ENCODE data around the gene SAP25. TPM values are rescaled to one million over a fixed set of nuclear protein-coding genes. Genes with fewer than 3 reads are reported as not detected.

The SAP25 gene
- total RNA-seq: 10 to 100 TPM in 3 of 6 donors, 1 to 10 TPM in 3; 1.2 to 18.9 (median 12.7) TPM

DNA sequence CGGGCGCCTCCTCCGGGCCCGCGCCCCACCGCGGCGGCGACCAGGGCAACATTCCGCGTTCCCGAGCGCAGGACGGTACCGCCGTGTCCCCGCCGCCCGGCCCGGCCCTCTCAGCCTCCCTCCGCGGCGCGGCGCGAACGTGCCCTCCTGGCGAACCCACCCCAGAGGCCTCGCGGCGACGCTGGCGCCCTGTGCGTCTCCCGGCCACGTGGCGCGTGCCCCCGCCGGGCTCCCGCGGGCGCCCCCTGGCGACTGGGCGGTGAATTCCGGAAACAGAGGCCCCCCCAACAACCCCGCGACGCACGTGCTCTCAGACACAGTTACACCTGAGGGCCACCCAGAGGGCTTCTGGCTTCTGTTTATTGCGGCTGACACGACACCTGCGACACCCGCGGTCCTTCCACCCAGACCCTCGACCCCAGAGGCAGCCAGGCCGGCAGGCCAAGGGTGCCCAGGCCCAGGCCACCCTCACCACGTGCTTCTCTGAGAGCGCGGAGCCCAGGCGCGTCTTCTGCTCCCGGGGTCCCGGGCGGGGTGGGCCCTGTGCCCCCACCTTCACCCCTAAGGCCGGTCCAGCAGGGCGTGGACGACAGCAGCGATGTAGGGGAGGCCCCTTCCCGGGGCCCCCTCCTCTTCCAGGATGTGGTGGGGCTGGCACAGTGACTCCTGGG, at the start of gene SAP25:
Gene SAP25, minus strand, starts transcription at position 210 of the 671 bp plus-strand sequence. Its CDS starts 158 bp downstream, at position 52.
- DNase-seq: peak in 1 of 2 donors; percentile 85
- H3K36me3 ChIP-seq: peaks cover 41 to 67% (median 62%) of the 10 kb centered on the region in 4 donors
- TF ChIP-seq EP300 (IDR thresholded peaks at IDR 0.05) (no peak), POLR2AphosphoS5 (IDR thresholded peaks at IDR 0.05) (no peak), POLR2A (IDR thresholded peaks at IDR 0.05) (no peak)
- TF ChIP-seq, protein P1, sequence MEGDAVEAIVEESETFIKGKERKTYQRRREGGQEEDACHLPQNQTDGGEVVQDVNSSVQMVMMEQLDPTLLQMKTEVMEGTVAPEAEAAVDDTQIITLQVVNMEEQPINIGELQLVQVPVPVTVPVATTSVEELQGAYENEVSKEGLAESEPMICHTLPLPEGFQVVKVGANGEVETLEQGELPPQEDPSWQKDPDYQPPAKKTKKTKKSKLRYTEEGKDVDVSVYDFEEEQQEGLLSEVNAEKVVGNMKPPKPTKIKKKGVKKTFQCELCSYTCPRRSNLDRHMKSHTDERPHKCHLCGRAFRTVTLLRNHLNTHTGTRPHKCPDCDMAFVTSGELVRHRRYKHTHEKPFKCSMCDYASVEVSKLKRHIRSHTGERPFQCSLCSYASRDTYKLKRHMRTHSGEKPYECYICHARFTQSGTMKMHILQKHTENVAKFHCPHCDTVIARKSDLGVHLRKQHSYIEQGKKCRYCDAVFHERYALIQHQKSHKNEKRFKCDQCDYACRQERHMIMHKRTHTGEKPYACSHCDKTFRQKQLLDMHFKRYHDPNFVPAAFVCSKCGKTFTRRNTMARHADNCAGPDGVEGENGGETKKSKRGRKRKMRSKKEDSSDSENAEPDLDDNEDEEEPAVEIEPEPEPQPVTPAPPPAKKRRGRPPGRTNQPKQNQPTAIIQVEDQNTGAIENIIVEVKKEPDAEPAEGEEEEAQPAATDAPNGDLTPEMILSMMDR (IDR thresholded peaks at IDR 0.05): no peak

DNA sequence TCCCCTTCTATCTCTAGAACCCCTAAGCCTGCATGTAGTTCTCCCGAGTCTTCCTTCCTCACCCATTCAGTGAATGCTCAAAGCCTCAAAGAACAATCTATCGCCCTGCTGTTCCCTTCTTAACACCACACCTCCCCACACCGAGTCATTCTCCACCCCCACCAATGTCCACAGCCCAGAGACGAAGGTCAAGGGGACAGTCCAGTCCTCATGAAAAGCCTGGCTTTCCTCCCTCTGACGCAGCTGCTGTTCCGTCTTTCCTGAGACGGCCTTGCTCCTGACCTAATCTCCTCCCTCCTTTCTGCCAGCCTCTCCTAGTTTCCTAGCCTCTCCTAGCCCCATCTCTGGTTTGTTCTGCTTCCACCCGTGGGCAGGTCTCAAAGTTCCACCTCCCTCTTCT, 47.9 kb upstream of the SAP25 start:
- Histone ChIP-seq H3K27me3 (no peaks in the 10 kb centered on the region), H3K4me3 (no peak overlapping the region), H3K27ac (no peak overlapping the region), H3K9me3 (no peaks in the 10 kb centered on the region), H3K4me1 (peaks cover 3 to 5% (median 4%) of the 10 kb centered on the region in 4 donors), H3K36me3 (no peaks in the 10 kb centered on the region)
- TF ChIP-seq POLR2AphosphoS5 (IDR thresholded peaks at IDR 0.05) (no peak), EP300 (IDR thresholded peaks at IDR 0.05) (no peak), POLR2A (IDR thresholded peaks at IDR 0.05) (no peak)
- TF ChIP-seq, protein P1 (IDR thresholded peaks at IDR 0.05): no peak
- 87 to 89% methylated on average over 8 of the region's 8 CpGs for WGBS, 2 donors
- no peak for ATAC-seq (ENCODE audit: low FRiP score in 2 of 2)
- no peak for DNase-seq

More for the DNA sequence above, at the start of gene SAP25:
- no peaks in the 10 kb centered on the region for H3K27me3 ChIP-seq
- no peak within 1 kb of the TSS for H3K27ac ChIP-seq
- ATAC-seq (ENCODE audit: low FRiP score in 2 of 2): no peak
- peaks cover 13 to 23% (median 14%) of the 10 kb centered on the region in 4 donors for H3K4me1 ChIP-seq
- H3K4me3 ChIP-seq: no peak within 1 kb of the TSS
- no peaks in the 10 kb centered on the region for H3K9me3 ChIP-seq
- WGBS, 2 donors: 90 to 93% methylated on average over 50 to 67 of the region's 70 CpGs

DNA sequence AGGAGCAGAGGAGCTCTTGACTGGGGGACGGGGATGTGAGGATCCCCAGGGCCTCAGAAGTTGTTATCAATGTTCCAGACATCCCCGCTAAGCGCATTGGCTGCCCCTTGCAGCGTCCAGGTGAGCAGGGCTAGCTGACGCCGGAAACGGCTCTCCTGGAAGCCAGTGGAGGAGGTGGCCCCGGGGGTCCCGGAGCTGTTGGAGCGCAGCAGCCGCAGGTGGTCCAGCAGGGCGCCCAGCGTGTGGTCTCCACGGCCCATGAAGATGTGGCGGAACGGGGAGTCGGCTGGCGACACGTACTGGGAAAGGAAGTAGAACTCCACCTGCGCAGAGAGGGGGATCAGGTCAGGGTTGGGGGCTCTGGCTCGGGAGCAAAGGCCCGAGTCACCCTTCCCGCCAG, 47.1 kb upstream of the SAP25 start:
- peak in 1 of 2 donors; percentile 69 for DNase-seq

GRCh38 chr7:100620239-100620638, 46.5 kb upstream of the SAP25 start:
- Histone ChIP-seq H3K9me3 (no peaks in the 10 kb centered on the region), H3K36me3 (peaks cover 0 to 3% (median 1%) of the 10 kb centered on the region in 4 donors), H3K4me3 (no peak overlapping the region), H3K4me1 (no peaks in the 10 kb centered on the region), H3K27me3 (no peaks in the 10 kb centered on the region), H3K27ac (no peak overlapping the region)
- 93 to 94% methylated on average over 6 of the region's 6 CpGs for WGBS, 2 donors
- ATAC-seq (ENCODE audit: low FRiP score in 2 of 2) (no peak), DNase-seq (no peak)
- TF ChIP-seq, protein P1 (IDR thresholded peaks at IDR 0.05): no peak
- no peak for TF ChIP-seq POLR2A (IDR thresholded peaks at IDR 0.05)
- no peak for TF ChIP-seq EP300 (IDR thresholded peaks at IDR 0.05)
- TF ChIP-seq POLR2AphosphoS5 (IDR thresholded peaks at IDR 0.05): no peak

More for the DNA sequence above, 47.1 kb upstream of the SAP25 start:
- no peak for ATAC-seq (ENCODE audit: low FRiP score in 2 of 2)
- Histone ChIP-seq H3K36me3 (no peaks in the 10 kb centered on the region), H3K9me3 (no peaks in the 10 kb centered on the region), H3K4me1 (no peaks in the 10 kb centered on the region), H3K4me3 (no peak overlapping the region), H3K27ac (no peak overlapping the region), H3K27me3 (no peaks in the 10 kb centered on the region)
- 90 to 94% methylated on average over 23 of the region's 23 CpGs for WGBS, 2 donors
- TF ChIP-seq POLR2AphosphoS5 (IDR thresholded peaks at IDR 0.05) (no peak), POLR2A (IDR thresholded peaks at IDR 0.05) (no peak), EP300 (IDR thresholded peaks at IDR 0.05) (no peak)
- TF ChIP-seq, protein P1 (IDR thresholded peaks at IDR 0.05): no peak
